Esophagus squamous epithelium (tissue), 5 donors: ENCODE results near the gene CAMTA1. TPM values are rescaled to one million over a fixed set of nuclear protein-coding genes. Genes with fewer than 3 reads are reported as not detected.

Experiments
- DNase-seq: peaks from one replicate; lab custom pipeline; 2025; lab: John Stamatoyannopoulos, UW
- H3K27ac ChIP-seq, 4 donors: fragments of 200-600 bp; sonication (generic); one replicate each; pipeline ENCODE4 v1.5.1; 2016 to 2019; ENCODE audit warnings: mild to moderate bottlenecking in 1 of 4
- H3K27me3 ChIP-seq, 4 donors: fragments of 200-600 bp; sonication (generic); 1 replicate in 3 of 4; 2 replicates in 1 of 4; pipeline versions ENCODE4 v1.5.1 to v1.6.0; 2017 to 2021; ENCODE audit warnings: antibody characterized with exemption in 1 of 4
- H3K36me3 ChIP-seq, 3 donors: fragments of 200-600 bp; sonication (generic); one replicate each; pipeline ENCODE4 v1.5.1; 2016 to 2019
- H3K4me1 ChIP-seq, 3 donors: fragments of 200-600 bp; sonication (generic); one replicate each; pipeline ENCODE4 v1.5.1; 2017 to 2019
- H3K4me3 ChIP-seq, 4 donors: fragments of 200-600 bp; sonication (generic); 1 replicate in 3 of 4; 2 replicates in 1 of 4; pipeline ENCODE4 v1.5.1; 2016 to 2019; ENCODE audit warnings: mild to moderate bottlenecking in 2 of 4, moderate library complexity in 1 of 4
- H3K9me3 ChIP-seq, 3 donors: fragments of 200-600 bp; sonication (generic); one replicate each; pipeline ENCODE4 v1.5.1; 2016 to 2019
- POLR2A ChIP-seq, 4 donors: fragments of 450-650 bp; IDR thresholded peaks; one replicate each; pipeline ENCODE4 v1.6.1; 2017; ENCODE audit warnings: antibody characterized with exemption in 4 of 4, mild to moderate bottlenecking in 4 of 4, moderate library complexity in 3 of 4
- WGBS, 2 donors: methylation state at CpG; one replicate each; pipeline ENCODE4 v1.1.5; 2018; 5-methylcytosine and 5-hydroxymethylcytosine counted together
- intact Hi-C: fragments of 100-400 bp; cut with DNase I; formaldehyde crosslinking; loops from one replicate; pipeline ENCODE4 v1.15.0; 2022
- total RNA-seq, 4 donors: library from RNA; depleted of rRNA; stranded (reverse); fragments of >200 nt; gene quantifications; one replicate each; pipeline ENCODE4 v1.1.0, GENCODE V29; 2016
- TF ChIP-seq, protein P1 (sequence below), 6 experiments: fragments of 450-650 bp in 4 of 6; fragments of 200-600 bp in 2 of 6; sonication (generic) in 2 of 6; IDR thresholded peaks; one replicate each; pipeline ENCODE4 v1.5.1; 2016 to 2019; ENCODE audit warnings: antibody characterized with exemption in 6 of 6, mild to moderate bottlenecking in 4 of 6, moderate library complexity in 4 of 6
- donor health status: DM: yes; HTN: yes; CAD: no.

The CAMTA1 gene
- total RNA-seq, 4 donors from 2014 or later = 31.3 to 77.4 (median 45.9) TPM

- intact Hi-C loops = no loop called here
- Histone ChIP-seq H3K9me3 (no peaks in the 10 kb centered on the region), H3K27me3 (no peaks in the 10 kb centered on the region), H3K4me3 (no peak overlapping the region), H3K36me3 (no peaks in the 10 kb centered on the region), H3K4me1 (peaks cover 0 to 25% (median 9%) of the 10 kb centered on the region in 3 donors), H3K27ac (no peak overlapping the region)
- TF ChIP-seq POLR2A (IDR thresholded peaks at IDR 0.05) = no peak
- TF ChIP-seq, protein P1, sequence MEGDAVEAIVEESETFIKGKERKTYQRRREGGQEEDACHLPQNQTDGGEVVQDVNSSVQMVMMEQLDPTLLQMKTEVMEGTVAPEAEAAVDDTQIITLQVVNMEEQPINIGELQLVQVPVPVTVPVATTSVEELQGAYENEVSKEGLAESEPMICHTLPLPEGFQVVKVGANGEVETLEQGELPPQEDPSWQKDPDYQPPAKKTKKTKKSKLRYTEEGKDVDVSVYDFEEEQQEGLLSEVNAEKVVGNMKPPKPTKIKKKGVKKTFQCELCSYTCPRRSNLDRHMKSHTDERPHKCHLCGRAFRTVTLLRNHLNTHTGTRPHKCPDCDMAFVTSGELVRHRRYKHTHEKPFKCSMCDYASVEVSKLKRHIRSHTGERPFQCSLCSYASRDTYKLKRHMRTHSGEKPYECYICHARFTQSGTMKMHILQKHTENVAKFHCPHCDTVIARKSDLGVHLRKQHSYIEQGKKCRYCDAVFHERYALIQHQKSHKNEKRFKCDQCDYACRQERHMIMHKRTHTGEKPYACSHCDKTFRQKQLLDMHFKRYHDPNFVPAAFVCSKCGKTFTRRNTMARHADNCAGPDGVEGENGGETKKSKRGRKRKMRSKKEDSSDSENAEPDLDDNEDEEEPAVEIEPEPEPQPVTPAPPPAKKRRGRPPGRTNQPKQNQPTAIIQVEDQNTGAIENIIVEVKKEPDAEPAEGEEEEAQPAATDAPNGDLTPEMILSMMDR (IDR thresholded peaks at IDR 0.05) = no peak
- no peak for DNase-seq
- whole genome bisulfite sequencing, 2 donors = 67% methylated on average over 1 of the region's 1 CpG; no CpG with 5 or more reads in 1 of the 2 donors
Observed at GRCh38 chr1:6774381-6774780, 10.9 kb upstream of the CAMTA1 start.

GRCh38 chr1:6775261-6776043 is 9.8 kb upstream of the CAMTA1 start:
- no peak overlapping the region for H3K4me3 ChIP-seq
- no peak for DNase-seq
- intact Hi-C loops = no loop called here
- TF ChIP-seq, protein P1 (IDR thresholded peaks at IDR 0.05) = no peak
- no peak for TF ChIP-seq POLR2A (IDR thresholded peaks at IDR 0.05)
- no peak overlapping the region for H3K27ac ChIP-seq
- 89 to 93% methylated on average over 6 to 8 of the region's 8 CpGs for WGBS, 2 donors
- no peaks in the 10 kb centered on the region for H3K36me3 ChIP-seq
- H3K27me3 ChIP-seq = no peaks in the 10 kb centered on the region
- no peaks in the 10 kb centered on the region for H3K9me3 ChIP-seq
- peaks cover 0 to 22% (median 9%) of the 10 kb centered on the region in 3 donors for H3K4me1 ChIP-seq

DNA sequence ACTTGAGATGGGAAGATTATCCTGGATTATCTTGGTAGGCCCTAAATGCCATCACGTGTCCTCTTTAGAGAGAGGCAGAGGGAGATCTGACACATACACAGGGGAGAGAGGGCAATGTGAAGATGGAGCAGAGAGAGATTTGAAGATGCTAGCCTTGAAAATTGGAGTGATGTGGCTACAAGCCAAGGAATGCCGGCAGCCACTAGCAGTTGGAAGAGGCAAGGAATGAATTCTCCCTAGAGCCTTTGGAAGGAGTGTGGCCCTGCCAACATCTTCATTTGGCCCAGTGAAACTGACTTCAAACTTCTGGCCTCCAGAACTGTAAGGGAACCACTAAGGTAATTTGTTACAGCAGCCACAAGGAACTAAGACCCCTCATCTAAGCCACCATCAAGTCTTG is 8.9 kb upstream of the CAMTA1 start:
- H3K27me3 ChIP-seq = no peaks in the 10 kb centered on the region
- TF ChIP-seq, protein P1 (IDR thresholded peaks at IDR 0.05) = no peak
- no peaks in the 10 kb centered on the region for H3K9me3 ChIP-seq
- 69 to 80% methylated on average over 2 of the region's 2 CpGs for WGBS, 2 donors
- no peaks in the 10 kb centered on the region for H3K36me3 ChIP-seq
- H3K27ac ChIP-seq = no peak overlapping the region
- H3K4me3 ChIP-seq = no peak overlapping the region
- DNase-seq = no peak
- intact Hi-C loops = no loop called here
- peaks cover 0 to 13% (median 4%) of the 10 kb centered on the region in 3 donors for H3K4me1 ChIP-seq

GRCh38 chr1:6776895-6777294 is 8.4 kb upstream of the CAMTA1 start:
- 44 to 56% methylated on average over 3 to 7 of the region's 7 CpGs for WGBS, 2 donors
- no peaks in the 10 kb centered on the region for H3K36me3 ChIP-seq
- no peak for DNase-seq
- no peak overlapping the region for H3K4me3 ChIP-seq
- no peaks in the 10 kb centered on the region for H3K9me3 ChIP-seq
- TF ChIP-seq, protein P1 (IDR thresholded peaks at IDR 0.05) = no peak
- no peak for TF ChIP-seq POLR2A (IDR thresholded peaks at IDR 0.05)
- H3K27me3 ChIP-seq = no peaks in the 10 kb centered on the region
- H3K27ac ChIP-seq = no peak overlapping the region
- H3K4me1 ChIP-seq = peaks cover 0 to 8% (median 0%) of the 10 kb centered on the region in 3 donors
- intact Hi-C loops = no loop called here

GRCh38 chr1:6777813-6778212 is 7.4 kb upstream of the CAMTA1 start:
- 79 to 82% methylated on average over 5 to 7 of the region's 7 CpGs for WGBS, 2 donors
- H3K4me3 ChIP-seq = no peak overlapping the region
- DNase-seq = no peak
- intact Hi-C loops = no loop called here
- H3K4me1 ChIP-seq = no peaks in the 10 kb centered on the region
- no peaks in the 10 kb centered on the region for H3K27me3 ChIP-seq
- no peak overlapping the region for H3K27ac ChIP-seq
- TF ChIP-seq POLR2A (IDR thresholded peaks at IDR 0.05) = no peak
- TF ChIP-seq, protein P1 (IDR thresholded peaks at IDR 0.05) = no peak
- H3K9me3 ChIP-seq = no peaks in the 10 kb centered on the region
- H3K36me3 ChIP-seq = no peaks in the 10 kb centered on the region
